ENCODE results near the gene FERMT2.
A peak's percentile ranks its signal among the peaks of the same experiment; 100 is the strongest.

FERMT2 gene

DNA sequence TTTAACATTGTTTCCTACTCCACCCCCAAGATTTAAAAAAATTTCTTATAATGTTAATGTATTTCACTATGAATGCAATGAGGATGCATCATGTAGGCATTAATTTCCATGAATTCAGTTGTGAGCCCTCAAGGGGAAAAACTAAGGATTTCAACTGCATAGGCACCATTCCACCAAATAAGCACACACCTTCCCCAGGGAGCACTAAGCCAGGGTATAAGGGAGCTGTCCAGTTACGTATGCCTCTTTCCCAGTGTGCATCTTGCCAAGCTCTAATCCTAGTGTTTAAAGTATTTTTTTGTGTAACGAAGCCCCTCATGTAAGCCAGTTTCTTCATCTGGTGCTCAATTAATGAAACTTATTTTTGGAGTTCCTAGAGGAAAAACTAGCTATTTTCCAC is 6.6 kb downstream of the FERMT2 start:
- DNase-seq, result no peak

DNA sequence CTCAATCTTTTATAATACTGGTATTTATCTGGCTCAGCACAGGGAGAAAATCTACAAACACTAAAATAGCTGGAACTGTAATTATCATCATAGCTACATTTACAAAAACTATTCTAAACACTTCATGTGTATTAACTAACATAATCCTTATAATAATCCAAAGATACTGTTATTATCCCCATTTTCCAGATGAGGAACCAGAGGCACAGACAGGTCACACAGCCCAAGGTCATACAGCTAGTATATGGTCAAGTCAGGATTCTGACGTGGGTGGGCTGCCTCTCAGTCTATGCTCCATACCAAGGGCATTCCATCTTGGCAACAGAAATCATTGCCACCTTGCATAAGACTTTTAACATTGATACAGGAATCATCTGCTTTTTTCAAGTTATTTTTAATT is 11.4 kb downstream of the FERMT2 start:
- DNase-seq, result no peak

DNA sequence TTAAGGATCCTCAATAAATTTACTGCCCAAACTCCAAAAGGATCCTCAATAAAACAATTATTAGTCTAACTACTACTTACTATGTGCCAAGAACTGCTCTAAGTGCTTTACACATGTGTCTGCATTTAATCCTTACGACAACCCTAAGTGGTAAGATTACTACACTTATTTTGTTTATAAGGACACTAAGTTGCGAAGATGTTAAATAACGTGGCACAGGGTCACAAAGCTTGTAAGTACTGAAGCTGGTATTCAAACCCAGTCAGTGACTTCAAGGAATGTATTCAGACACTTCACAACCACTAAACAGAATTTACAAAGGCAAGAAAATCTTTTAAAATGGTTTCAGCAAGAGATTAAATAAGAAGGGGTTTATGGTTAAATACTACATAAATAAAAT is 13.0 kb downstream of the FERMT2 start:
- DNase-seq, result no peak

DNA sequence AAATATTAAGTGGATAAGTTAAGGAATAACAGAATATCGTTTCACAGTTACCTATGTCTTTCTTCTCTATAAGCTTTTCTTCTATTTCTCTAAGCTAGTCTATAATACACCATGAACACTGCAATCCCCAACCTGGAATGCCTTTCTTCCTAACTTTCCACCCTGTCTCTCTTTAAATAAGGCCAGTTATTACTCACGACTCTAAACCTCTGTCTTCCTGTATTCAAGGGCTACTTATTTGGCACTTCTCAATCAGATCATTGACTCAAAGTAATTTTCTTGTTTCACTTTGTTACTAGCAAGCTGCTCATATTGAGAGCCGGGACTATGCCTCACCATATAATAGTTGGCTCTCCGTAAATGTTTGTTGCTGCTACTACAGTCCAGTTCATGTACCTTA is 13.5 kb downstream of the FERMT2 start:
- DNase-seq, result no peak

DNA sequence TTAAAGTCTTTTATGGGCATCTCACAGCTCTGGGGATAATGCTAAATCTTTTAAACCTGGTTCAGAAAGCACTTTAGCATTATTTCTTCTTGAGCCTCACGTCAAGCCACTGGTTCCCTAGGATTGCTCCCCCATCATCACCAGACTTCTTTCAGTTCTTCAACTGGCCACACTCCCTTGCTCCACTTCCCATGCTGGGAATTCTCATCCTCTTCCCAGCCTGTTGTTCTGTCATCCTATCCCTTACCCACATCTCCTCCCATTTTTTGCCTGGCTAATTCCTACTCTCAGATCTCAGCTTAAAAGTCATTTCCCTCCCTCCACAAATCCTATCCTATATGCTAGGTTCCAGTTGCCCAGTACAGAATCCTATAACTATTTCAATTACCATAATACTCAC is 14.4 kb downstream of the FERMT2 start:
- no peak for DNase-seq

DNA sequence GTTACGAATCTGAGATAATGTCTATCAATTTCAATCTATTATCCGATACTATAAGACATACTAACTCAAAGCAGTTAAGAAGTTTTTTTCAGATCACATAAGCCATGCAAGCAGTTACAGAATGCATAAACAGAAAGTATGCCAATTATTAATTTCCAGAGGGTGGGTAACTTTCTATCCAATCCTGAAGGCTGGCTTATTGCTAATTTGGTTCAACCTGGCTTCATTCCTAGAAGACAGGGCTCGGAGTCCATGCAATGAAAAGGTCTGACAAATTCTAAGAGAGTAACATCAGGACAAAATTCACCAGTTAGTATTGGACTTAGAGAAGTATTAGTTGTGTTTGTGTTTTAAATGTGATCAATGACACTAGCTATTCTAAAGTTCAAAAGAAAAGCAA is 15.0 kb downstream of the FERMT2 start:
- DNase-seq, result no peak

DNA sequence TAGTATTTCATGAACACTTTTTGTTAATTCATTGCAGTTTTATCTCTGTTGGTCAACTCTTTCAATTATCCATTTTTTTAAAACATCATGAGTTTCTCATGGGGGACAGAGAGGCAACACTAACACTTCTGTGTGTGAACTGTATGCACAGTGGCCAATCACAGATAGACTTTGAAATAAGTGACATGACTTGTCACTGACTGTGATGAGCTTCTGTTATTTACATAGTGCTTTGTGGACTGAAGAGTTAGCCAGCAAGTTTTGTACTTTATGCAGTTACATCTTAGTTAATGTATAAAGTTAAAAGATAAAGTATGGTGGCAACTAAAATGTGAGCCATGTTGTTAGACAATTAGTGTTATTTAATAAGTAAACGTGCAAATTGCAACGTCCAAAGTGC is 16.1 kb downstream of the FERMT2 start:
- DNase-seq, result no peak

DNA sequence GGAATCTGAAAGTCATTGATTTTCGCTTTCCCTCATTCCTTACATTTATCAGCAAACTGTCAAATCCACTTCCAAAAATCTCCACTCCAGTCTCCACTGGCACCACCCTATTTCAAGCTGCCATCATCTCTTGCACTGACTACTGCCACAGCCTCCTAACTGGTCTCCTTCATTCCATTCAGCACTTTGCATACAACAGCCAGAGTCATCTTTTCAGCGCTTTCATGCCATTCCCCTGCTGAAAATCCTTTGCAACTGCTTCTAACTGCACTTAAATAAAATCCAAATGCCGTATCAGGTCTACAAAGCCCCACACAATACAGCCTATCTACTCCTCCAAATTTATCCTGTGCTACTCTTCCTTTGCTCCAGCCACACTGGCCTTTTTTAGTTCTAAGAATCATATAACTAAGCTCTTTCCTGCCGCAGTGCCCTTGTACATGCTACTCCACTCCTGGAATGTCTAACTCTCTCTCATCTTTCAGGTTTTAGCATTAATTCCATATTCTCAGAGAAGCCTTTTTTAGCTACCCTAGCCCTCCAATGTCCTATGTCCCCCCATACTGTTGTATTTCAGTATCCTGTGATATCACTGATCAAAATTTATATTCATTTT is 21.6 kb downstream of the FERMT2 start:
- no peak for DNase-seq

DNA sequence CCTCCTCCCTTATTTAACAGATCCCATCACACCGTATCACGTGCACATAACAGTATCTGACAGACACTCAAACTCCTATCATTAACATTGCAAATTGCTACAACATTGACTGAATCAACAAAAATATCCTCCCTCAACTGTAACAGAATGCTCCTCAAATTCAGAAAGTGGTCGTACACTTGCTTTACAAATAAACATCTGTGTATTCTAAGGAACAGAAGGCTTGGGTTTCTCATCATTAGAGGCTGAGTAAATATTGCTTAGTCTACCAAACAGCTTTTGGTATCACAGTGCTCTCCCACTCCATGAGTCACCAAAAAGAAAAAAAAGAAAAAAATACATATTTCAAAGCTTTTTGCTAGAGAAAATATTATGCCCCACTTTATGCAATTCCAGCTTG is 23.9 kb downstream of the FERMT2 start:
- no peak for DNase-seq

DNA sequence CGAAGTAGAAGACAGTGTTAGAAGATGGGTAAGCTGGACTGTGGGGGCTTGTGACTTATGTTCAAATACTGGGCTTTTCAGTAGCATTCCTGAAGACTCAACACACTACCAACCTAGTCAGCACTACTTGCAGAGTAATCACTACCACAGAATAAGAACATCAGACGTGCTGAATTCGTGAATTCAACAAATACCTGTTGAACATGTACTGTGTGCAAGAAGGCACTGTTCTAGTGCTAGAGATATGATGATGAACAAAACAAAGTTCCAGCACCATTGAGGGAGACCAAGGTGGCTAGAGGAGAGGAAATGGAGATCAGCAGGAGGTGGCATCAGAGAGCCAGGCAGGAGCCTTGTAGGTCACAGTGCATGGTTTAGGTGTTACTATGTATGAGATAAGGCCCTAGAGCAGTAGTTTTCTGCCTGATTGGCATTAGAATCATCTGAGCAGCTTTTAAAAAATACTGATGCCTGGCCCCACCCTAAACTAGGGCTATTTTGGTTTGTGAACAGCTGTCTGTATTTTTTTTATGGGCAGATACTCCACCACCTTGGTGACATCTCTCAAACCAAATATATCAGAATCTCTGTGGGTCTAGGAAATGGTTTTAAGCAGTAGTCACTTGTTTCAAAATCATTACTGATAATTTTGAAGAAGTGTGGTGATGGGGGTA is 26.8 kb downstream of the FERMT2 start:
- DNase-seq, result no peak

DNA sequence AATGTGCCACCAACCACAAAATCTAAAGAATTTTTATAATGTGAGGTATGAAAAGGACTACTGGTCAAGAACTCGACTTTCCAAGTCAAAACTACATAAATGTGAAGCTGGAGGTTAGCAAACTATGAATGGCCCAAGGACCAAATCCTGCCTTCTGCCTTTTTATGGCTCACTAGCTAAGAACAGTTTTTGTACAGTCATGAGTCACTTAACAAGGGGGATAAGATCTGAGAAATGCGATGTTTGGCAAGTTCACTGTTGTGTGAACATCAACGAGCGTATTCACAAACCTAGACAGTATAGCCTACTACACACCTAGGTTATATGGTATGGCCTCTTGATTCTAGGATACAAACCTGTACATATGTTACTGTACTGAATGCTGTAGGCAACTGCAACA is 28.2 kb downstream of the FERMT2 start:
- peak; percentile 76 for DNase-seq

DNA sequence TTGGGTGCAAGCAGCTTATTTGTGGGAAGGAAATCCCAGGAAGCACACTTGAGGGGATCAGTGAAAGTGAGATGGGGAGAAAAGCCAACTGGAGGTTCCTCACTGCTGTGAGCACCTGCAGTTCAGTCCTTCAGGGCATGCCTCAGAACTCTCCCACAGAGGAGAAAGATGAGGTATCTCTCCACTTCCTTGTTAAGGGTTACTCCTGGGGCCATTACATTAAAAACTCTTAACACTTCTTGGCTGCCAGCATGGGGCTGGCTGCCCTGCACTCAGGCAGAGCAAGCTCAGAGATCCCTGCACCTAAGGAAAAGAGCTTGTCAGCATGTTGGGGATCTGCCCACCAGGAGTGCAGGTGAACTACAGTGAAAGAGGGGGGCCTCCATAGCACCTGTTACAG is 28.8 kb downstream of the FERMT2 start:
- no peak for DNase-seq

DNA sequence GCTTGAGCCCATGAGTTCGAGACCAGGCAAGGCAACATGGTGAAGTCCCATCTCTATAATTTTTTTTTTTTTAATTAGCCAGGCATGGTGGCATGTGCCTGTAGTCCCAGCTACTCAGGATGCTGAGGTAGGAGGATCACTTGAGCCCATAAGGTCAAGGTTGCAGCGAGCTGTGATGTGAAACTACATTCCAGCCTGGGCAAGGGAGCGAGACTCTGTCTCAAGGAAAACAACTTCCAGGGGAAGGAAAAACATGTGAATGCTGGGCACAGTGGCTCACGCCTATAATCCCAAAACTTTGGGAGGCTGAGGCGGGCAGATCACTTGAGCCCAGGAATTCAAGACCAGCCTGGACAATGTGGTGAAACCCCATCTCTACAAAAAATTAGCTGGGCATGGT is 30.4 kb downstream of the FERMT2 start:
- DNase-seq, result peak; percentile 32

DNA sequence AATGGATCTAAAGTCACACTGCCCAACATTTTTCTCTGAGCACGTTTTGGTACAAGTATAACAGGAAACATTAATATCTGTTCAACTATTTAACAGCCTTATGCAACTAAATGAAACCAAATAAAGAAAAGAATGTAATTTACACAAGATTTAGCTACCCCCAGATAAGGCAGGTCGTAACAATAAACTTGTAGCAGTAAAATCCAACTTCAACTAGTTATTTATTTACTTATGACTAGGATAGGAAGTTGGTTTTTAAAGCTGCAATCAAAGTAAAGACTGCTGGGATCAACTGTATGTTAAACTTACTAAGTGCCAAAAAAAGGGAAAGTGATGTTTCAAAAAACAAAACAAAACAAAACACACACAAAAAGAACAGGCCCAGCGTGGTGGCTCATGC is 30.9 kb downstream of the FERMT2 start:
- peak; percentile 29 for DNase-seq

DNA sequence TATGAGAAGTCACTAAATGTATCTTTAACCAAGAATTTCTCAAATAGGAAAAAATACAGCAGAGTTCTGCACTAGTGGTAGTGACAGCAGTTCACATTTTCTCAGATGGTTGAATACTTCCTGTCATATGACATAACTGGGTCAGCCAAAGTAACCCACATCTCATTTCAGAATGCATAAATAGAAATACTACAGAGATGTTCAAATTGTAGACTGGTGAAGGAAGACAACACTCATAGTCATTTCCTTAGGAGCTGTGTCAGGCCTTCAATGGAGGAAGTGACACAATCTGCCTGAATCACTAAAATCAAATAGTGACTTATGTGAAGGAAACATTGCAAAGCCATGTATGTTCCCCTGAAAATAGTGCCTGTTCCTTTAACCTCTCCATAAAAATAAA is 32.4 kb downstream of the FERMT2 start:
- DNase-seq, result peak; percentile 30

DNA sequence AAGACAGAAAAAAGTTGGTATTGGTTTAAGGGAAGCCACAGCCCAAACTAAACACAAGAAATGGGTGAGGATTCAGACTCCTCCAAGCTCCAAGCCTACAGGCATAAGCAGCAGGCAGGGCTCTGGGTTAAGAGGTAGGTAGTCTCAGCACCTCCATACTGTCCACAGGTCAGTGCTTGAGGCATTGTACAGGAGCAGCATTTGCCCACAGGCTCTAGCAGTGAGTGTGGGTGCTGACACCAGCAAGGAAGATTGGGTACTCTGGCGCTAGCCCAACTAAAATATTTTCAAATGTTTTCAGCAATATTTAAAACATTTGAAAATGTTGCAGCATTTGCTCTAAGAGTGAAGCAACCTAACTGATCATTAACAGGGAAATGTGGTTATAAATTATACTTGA is 33.1 kb downstream of the FERMT2 start:
- DNase-seq, result peak; percentile 67

DNA sequence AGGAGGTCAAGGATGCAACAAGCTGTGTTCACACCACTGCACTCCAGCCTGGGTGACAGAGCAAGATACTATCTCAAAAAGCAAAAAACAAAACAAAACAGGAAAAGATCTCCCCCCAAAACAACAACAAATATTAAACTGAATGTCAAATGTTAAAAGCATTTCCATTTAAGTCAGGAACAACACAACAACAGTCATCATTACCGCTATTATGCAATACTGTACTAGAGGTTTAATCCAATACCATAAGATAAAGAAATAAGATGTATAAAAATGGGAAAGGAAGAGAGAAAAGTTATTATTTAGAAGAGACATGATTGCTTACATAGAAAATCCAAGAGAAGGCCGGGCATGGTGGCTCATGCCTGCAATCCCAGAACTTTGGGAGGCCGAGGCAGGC is 36.6 kb downstream of the FERMT2 start:
- DNase-seq, result no peak

DNA sequence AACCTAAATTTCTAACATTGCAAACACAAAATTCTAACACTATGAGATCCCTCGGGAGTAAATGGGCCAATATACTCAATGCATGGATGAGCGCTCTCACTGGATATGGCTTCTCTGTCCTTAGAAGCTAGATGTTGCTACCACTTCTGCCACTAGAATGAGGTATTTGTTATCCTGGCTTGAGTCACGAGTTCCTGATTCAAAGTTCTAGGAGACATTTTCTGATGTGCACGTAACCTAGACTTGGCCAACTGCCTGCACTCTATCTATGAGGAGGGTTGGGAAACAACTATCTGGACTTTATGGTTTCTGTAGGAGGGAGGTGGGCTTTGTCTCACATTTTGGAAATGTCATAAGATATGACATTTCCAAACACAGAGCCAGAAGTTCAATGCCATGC is 37.6 kb downstream of the FERMT2 start:
- DNase-seq, result no peak

DNA sequence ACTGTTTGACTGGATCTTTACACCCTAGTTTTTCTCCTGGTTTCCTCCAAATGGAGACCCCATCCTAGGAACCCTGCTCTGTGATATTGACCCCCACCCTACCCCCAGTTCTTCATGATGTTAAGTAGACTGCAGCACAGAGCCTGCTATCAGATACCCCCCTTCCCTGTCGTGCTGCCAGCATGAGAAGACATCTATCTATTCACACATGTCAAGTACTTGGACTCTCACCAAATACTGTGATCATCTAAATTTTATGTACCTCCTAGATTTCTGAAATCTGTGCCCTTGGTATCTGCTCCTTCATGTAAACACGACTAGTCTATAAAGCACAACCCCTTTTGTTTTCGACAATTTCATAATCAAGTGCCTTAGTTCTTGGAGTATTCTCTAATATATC is 38.9 kb downstream of the FERMT2 start:
- no peak for DNase-seq

DNA sequence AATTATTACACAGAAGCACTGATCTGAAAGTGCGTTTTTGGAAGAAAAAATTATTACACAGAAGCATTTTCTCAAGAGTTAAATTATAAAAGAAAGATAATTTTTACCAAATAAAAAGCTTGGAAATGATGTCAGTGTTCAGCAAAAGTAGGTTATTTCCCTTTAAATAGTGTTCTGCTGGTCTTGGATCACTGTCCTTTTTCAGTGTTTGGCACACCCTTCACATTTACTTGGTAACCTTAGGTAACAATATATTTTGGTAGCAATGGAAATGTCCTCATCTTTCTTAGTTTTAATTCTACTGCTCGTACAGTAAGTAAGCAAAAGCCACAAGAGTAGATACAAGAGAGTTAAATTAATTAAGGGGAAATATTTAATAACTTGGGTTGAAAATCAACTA is 40.3 kb downstream of the FERMT2 start:
- no peak for DNase-seq

DNA sequence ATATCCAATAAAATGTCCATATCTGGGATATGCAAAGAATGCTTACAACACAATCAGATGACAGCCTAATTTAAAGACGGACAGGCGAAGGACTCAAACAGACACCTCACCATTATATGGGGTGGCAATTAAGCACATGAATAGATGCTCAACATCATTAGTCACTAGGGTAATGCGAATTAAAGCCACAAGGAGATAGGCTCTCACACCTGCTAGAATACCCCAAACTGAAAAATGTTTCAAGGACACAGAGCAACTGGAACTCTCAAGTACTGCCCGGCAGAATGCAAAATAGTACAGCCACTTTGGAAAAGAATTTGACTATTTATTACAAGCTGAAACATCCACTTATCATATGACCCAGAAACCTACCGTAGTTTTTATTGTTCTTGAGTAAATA is 42.9 kb downstream of the FERMT2 start:
- no peak for DNase-seq

DNA sequence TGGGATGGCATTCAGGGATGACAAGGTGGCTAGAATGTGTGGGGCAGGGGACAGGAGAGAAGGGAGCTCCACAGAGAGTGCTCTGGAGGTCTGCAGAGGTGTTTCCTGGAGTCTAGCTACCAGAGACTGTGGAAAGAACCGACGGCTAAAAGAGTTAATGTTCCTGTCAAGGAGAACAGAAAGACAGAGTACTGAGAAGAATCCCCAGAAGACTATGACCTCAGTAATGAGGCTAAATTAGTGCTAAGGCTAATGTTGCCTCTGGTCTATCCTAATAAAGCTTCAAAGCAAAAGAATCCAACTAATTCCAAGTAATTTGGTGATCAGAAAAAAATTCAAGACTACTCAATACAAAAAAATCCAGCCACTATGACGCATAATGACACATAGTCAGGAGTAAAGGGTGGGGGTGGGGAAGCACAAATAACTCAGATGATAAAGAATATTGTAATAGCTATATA is 44.7 kb downstream of the FERMT2 start:
- peak; percentile 61 for DNase-seq

DNA sequence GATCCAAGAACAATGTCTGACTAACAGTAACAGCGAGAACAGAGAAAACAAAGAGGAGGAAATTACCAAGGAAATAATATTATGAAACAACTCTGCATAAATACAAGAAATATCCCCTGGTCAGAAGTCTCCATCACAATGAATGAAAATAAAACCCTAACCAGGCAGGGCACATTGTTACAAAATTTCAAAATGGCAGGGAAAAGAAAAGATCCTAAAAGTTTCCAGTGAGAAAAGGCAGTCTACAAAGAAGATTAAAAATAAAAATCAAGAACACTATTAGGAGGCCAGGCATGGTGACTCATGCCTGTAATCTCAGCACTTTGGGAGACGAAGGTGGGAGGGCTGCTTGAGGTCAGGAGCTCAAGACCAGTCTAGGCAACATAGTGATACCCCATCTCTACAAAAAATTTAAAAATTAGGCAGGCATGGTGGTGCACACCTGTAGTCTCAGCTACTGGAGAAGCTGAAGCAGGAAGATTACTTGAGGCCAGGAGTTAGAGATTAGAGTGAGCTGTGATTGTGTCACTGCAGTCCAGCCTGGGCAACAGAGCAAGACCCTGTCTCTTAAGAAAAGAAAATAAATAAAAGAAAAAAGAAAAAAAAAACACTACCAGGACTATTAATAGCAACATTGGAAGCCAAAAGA is 47.8 kb downstream of the FERMT2 start:
- peak; percentile 29 for DNase-seq

DNA sequence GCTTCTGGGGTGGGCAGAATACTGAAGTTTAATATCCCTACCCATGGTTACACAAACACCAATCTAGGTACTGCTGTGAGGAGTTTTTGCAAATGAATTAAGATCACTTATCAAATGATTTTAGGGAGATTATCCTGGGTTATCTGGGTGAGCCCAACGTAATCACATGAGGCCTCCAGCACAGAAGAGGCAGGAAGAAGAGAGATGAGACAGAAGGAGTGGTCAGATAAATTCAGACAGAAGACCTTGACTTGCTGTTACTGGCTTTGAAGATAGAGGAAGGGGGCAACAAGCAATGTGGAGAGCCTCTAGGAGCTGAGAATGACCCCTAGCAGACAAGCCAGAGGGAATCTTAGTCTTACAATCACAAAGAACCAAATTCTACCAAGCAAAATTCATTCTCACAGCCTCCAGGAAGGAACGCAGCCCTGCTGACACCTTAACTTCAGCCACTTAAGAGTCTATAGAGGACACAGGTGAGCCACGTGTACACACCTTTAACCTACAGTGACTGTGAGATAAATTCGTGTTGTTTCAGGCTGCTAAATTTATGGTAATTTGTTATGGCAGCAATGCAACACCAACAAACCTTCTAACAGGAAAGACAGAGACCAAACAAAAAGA is 49.4 kb downstream of the FERMT2 start:
- no peak for DNase-seq
